ENCODE results near the gene HIRA.
"Not testable (repeated sequence)": the region's sequence is repeated elsewhere in the genome, so short reads cannot be mapped to it uniquely, and the experiment has no call there.

Gene HIRA

DNA sequence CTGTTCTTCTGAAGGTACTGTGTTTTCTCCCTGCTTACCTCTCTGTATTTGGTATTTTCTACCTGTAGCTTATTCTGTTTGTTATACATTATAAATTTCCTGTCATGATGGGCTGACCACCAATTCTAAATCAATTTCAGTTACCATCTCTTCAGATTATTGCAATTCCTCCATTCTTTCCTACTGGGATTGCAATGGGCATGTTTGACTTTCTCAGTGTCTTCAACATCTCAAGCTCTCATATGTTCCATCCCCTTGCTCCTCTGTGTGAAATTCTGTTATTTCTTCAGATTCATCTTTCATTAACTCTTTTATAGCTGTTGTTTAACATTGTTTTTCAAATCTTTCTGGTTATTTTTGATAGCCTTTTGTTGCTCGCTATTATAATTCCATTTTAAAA, 31.5 kb upstream of the HIRA start:
- no peak for DNase-seq (ENCODE audit: low read depth)

DNA sequence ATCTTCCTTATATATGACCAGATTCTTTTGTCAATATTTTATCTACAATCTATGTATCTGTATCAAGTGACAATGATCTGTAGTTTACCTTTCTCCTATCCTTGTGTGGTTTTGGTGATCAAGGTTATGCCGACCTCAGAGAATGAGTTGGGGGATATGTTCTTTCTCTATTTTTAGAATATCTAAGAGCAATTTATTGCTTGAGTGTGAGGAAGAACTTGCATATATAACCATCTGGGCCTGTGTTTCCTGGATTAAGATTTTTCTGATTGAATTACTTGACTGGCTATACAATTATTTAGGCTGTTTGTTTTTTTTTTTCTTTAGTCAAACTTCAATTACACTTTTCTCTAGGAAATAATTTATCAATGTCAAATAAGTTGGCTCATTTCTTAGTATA, 30.0 kb upstream of the HIRA start:
- DNase-seq (ENCODE audit: low read depth): no peak

DNA sequence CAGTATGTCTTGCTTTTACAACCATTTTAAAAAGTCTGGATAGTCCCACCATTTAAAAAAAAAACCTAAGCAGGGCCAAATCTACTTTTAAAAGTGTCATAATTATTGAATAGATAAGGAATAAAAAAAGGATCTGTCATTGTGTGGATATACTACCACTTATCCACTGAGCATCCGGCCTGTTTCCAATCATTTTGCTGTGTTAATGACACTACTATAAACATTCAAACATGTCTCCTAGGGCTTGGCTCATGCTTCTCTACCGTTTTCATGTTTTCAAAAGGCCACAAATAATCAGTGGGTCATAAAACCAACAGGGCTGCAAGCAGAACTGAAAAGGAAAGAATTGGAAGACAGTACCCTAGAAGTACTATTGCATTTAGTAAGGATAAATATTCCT, 28.5 kb upstream of the HIRA start:
- no peak for DNase-seq (ENCODE audit: low read depth)

DNA sequence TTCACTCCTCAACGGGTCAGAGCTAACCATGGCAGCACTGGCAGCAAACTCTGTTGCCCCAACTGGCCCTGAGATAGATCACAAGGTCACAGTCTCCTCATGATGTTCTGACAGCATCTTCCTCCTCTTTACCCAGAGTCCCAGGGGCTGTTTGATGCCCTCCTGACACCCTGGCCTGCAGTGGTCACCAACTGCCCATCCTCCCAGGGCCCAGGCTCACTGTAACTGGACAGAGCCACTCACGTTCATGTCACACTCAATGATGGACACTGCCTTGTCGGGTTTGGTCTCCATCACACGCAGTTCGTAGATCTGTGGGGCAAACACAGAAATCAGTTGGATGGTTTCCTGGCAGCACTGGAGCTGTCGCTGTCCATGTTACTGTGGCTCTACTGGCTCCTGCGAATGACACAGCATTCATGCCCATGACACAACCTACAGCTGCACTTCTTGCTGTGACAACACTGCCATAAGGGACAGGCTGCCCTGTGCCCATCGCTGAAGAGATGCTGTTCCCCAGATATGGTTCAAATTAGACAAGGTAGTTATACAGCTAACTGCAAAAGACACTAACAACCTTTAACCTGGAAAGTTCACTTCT, 26.4 kb upstream of the HIRA start:
- no peak for DNase-seq (ENCODE audit: low read depth)

DNA sequence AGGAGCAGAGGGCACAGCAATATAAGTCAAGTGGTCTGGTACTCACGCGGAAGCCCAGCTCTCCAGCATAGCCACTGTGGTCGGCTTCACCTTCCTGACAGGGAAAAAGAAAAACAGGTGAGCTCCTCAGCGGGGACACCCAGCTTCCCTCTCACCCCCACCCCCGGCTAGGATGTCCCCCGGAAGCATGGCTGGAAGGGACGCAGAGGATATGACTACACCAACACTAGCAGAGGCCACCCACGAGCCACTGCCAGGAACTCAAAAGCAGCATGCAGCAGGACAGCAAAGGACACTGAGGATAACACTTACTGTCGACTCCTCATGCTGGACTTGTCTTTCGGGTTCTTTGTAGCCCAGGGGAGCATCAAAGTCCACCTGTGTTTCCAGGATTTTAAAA, 25.0 kb upstream of the HIRA start:
- DNase-seq (ENCODE audit: low read depth): no peak

DNA sequence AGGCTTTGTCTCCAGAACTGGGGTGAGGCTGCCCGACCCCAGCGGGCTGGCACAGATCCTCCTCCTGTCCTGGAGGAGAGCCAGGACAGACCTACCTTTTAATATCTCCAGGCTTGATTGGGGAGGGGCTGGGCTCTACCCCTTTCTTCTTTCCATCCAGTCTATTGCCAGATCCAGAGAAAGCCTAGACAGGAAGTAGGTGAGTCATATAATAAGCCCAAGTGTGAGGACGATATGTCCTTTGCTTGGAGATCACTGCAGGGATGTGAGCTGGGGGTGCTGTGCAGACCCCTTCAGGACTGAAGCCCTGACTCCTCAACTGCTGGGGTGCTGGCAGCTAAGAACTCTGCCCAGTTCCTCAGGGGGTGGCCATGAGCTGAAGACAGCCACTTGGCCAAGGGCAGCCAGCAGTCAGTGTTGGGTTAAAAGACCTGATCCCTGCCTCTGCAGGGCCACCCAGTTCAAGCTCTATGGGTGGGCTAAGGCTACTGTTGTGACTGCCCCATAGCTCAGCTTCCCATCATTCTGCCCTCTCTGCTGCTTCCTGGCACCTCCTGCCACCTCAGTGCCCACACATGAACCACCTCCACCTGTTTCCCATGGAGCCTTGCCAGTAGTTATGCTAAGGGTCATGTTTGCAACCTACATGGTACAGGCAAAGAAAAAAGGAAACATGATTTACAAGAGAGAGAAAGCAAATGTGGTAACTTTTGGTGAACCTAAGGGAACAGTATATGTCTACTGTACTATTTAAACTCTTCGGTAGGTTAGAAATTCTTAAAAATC, 24.2 kb upstream of the HIRA start:
- peak; percentile 59 for DNase-seq (ENCODE audit: low read depth)

DNA sequence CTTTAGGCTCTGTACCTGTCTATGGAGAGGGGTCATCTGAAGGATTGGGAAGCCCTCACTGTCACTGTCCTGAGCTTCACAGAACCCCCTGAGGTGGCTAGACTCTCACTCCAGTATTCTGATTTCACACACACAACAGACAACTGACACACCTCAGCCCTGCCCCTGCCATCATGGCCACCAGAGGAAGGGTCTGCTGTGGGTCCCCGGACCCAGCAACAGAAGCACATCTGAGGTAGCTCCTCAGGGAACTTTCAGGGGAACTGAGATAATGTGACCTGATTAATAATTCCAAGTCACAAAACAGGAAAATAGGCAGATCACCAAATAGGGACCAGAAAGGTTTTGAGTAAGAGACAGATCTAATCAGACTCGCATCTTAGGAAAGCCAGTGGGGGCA, 23.5 kb upstream of the HIRA start:
- no peak for DNase-seq (ENCODE audit: low read depth)

DNA sequence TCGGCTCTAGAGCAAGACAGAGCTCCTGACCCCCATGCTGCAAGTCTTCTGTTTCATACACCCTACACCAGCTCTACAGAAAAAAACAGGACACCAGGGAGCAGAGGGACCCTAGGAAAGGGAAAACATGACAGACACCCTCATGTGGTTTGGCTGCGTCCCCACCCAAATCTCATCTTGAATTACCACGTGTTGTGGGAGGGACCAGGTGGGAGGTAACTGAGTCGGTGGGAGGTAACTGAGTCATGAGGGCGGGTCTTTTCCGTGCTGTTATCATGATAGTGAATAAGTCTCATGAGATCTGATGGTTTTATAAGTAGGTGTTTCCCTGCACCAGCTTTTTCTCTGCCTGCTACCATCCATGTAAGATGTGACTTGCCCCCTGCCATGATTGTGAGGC, 22.6 kb upstream of the HIRA start:
- no peak for DNase-seq (ENCODE audit: low read depth)

DNA sequence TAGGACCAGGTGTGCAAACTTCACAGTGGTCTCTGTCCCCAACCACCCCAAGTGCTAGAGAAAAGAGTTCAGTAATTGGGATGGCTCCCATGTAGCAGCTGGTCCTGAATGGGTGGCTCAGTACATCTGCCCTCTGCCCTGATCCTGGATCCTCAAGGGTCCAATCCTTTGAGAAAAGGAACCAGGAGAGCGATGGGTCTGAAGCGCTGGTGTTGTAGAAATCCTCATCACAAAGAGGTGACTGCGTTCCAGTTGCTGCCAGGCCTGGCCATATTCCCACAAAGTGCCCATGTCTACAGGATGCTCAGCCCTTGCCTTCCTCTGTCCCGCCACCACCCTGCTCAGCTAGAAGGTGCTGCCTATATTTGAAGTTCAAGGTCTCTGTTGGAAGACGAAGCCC, 22.2 kb upstream of the HIRA start:
- no peak for DNase-seq (ENCODE audit: low read depth)

DNA sequence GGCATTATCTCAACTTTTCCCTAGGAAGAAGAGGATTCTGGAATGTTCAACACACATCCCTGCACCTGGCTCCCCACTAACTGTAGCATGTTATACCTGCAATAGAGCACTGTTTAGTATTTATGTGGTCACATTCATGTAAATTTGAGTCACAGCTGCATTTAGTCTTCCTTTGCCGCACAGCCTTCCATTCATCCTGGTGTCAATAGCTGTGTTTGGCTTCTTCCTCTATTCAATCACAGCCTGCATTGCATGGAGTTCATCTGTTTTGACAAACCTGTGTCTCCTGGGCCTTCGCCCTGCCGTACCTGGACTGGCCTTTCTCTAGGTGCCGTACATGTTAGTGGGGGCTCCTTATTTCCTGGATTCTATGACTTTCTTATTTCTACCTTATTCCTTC, 20.0 kb upstream of the HIRA start:
- no peak for DNase-seq (ENCODE audit: low read depth)

DNA sequence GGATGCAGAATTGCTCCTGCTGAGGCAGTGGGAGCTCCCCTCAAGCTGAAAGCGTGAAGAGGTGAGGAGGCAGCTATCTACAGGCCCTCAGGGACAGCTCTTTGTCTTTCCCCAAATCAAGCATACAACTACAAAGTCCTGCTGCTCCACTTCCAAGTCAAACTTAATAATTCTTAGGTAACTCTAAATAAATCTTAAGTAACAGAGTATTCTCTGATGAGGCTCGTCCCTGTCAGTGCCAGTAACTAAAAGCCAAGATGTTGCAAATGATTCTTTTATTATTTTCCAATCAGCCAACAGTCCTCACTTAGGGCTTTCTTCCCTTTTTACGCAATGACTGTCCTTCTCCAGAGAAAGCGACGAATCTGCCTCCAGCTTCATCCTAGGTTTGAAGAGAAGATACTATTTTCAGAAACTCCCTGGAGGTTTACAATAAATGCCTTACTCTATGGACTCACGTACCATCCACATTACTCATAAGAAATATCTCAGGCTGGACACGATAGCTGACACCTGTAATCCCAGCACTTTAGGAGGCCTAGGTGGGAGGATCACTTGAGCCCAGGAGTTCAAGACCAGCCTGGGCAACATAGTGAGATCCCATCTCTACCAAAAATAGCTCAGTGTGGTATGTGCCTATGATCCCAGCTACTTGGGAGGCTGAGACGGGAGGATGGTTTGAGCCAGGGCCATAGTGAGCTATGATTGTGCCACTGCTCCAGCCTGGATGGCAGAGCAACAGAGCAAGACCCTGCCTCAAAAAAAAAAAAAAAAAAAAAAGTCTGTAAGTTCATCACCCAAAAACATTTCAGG, 19.0 kb upstream of the HIRA start:
- no peak for DNase-seq (ENCODE audit: low read depth)

DNA sequence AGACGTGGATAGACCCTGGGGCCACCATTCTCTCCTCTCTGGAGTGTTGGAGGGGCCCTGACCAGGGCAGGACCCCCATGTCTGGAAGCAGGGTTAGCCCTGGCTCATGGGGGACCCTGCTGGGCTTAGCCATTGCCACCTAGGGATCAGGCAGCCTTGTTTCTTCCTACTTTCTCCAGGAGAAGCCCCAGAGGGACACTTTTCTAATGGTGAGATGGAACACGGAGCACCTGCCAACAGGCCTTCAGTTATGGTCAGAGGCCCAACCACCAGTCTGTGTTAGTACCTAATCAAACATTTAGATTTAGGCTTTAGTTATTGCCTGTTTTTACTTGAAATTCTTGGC, 17.9 kb upstream of the HIRA start:
- DNase-seq (ENCODE audit: low read depth): no peak

DNA sequence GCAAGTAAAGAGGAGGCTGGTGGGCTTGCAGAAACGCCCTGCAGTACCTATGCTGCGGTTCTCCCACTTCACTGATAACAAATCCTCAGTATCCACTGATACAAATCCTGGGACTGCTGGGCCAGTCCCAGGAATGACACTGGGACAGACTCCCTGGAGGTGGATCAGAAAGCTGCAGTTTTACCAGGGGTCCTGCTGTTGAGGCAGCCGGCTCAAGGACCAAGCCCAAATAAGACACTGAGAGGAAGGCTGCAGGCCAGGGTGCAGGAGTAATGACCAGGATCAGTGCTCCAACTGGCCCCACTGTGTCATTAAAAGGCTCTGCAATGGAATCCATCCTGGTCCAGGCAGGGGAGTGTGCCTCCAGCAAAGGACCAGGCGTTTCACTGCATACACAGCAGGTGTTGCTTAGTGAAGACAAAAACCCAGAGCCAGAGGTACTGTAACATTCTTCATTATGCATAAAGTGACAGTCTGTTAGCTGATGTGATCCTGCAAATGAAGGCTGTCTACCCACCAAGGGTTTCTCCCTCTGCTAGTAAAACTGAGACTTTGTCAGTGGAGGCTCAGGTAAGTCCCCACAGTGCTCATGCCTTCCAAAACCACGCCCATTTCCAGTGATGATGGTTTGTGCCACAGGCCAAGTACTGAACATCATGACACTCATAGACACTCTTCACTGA, 17.3 kb upstream of the HIRA start:
- DNase-seq (ENCODE audit: low read depth): no peak

DNA sequence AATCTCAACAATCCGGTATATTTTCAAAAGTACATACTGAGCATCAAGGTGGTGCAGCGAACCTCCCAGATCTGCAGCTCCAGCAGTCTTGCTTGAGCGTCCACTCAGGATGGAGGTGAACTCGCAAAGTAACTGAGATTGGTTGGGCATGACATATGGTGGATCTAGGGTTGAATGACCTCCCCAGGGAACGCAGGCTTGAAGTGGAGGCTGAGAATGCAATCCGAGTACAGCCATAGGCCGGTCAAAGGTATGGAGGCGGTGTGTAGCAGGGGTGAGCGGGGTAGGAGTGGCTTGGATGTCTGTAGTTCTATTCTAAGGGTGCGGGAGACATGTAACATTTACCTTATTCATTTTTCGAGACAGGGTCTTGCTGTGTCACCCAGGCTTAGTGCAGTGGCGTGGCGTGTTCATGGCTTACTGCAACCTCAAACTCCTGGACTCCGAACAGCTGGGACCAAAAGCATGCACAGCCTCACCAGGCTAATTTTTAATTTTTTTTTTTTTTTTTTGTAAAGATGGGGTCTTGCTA, 16.6 kb upstream of the HIRA start:
- DNase-seq (ENCODE audit: low read depth): peak; percentile 83

DNA sequence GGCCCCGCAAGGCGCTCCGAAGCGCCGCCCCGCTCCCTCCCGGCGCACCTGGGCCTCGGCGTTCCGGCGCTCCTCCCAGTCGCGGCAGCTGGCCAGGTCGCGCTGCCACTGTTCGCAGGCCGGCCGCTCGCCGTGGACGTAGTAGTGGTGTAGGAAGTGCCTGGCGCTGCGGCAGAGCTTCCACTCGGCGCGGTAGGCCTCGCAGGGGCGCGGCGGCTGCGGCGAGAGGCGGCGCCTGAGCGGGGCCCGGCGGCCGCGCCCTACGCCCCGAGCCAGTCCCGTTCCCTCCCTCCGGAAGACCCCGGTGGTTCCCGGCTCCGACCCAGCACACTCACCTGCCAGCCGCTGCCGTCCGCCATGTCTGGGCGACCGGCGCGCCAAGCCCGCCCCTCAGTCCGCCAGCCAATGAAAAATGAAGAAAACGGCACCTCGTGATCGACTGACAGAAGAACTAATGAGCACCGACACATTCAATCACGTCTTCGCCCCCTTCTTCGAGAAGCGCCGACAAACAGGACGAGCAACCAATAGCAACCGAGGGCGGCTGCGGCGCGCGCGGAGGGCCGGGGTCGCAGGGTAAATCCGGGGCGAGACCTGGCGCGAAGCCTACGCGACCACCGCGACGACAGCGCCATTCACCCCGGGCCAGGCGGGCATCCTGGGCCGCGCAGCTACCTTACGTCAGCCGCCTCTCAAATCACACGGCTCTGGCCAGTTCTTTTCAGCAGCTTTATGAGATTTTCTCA, 16.0 kb upstream of the HIRA start, which contains the start of gene C22orf39:
C22orf39 (minus strand) TSS at position 382 of the 746 bp plus-strand sequence; CDS start at position 359, 23 bp downstream.
- DNase-seq (ENCODE audit: low read depth): peak; percentile 95

DNA sequence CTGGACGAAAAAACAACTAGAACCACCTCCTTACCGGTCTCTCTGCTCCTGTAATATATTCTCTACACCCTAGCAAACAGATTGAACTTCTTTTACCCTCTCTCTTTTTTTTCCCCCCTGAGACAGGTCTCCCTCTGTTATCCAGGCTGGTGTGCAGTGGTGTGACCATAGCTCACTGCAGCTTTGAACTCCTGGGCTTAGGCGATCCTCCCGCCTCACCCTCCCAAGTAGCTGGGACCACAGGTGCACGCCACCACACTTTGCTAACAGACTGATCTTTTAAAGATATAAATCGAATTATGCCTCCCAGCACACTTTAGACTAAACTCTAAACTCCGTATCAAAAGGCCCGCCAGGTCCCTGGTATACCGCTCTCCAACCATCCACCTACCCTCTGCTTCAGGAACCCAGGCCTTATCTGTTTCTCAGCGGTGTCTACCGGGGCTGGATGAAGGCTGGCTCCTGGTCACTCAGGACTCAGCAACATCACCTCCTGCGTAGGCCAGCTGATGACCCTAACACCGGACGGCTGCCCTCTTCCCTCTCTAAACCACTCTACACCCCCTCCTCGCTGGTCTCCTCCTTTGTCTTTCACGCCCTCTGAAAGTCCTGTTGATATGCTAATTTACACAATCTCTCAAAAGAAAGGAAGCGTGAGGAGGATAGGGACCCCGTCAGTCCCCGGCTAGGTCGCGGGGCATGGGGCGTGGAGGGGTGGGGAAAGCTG, 15.2 kb upstream of the HIRA start:
- peak; percentile 20 for DNase-seq (ENCODE audit: low read depth)

DNA sequence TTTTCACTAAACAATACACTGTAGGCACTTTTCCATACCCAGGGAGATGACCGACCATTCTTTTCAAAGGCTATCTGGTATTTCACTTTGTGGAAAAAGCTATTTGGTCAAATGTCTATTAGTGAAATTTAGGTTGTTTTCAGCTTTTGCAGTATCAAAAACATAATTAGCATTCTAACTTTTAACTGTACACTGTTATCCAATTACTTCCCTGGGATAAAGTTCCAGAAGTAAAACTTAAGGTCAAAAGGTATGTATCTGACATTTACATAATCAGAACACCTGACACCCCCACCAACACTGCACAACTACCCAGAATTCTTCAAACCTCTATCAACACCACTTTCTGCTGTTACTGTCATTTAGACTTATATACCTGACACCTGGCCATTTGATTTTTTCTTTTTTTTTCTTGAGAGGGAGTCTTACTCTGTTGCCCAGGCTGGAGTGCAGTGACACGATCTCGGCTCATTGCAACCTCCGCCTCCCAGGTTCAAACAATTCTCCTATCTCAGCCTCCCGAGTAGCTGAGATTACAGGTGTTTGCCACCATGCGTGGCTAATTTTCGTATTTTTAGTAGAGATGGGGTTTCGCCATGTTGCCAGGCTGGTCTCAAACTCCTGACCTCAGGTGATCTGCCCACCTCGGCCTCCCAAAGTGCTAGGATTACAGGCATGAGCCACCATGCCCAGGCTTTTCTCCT, 13.9 kb upstream of the HIRA start:
- DNase-seq (ENCODE audit: low read depth): not testable (repeated sequence)

DNA sequence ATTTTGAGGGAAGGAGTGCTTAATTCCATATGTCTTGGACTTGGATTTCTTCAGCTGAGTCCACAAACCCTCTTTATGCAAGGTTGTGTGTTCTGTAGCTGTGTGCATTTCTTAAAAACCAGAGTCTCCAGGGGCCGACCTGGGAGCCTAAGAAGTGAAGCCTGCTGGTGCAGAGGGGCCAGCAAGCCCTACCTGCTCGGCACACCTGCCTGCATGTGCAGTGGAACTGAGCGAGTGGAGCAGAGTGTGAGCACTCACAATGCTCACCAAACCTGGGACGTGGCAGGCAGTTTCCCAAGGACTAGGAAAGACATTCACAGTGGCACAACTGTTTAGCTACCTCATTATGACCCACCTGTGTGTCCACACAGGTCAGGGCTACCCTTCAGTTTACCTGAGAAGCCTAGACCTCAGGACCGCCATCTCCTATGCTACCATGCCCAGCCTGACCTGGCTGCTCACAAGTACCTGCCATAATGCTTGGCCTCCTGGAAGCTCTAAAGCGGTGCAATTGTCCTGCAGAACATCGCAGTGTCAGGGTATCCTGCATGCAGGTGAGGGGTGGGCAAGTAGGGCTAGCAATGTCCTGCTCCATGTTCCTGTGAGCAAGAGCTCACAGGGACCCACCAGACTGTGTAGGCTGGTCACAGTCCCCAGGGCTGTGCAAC, 12.1 kb upstream of the HIRA start:
- no peak for DNase-seq (ENCODE audit: low read depth)

DNA sequence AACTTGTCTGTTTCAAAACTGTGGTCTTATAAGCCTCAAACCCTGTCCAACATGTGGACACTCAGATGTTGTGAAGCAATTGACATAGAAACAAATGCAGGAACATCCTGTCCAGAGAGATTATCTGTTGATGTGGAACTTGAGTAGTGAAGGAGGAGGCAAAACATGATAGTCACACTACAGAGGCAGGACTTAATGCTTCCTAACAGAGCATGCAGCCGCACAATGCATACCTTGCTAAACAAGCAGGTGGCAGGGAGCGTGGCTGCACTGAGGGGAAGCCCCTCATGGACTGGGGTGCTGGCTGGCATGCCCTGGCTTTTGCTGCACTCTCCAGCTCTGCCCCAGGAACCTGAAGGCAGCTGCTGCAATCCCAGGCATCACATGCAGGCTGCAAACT, 10.6 kb upstream of the HIRA start:
- peak; percentile 59 for DNase-seq (ENCODE audit: low read depth)
